Right lobe of liver (tissue), 4 donors: ENCODE results near the gene OPN1LW.

Source experiments
- POLR2A ChIP-seq: fragments of 450-650 bp; IDR thresholded peaks from one replicate; pipeline ENCODE4 v1.6.1; 2017; ENCODE audit warnings: antibody characterized with exemption, mild to moderate bottlenecking
- TF ChIP-seq, protein P1 (sequence below), 4 donors: fragments of 200-600 bp in 3 of 4; fragments of 450-650 bp in 1 of 4; IDR thresholded peaks; one replicate each; pipeline versions ENCODE4 v1.5.1 to v1.8.0; 2016 to 2022; ENCODE audit warnings: antibody characterized with exemption in 4 of 4, mild to moderate bottlenecking in 2 of 4
- donor health status: DM: no; HTN: no; CAD: no.
- donor health status: DM: no; HTN: no; CAD: no.
- donor health status: DM: no; HTN: yes; CAD: no.

DNA sequence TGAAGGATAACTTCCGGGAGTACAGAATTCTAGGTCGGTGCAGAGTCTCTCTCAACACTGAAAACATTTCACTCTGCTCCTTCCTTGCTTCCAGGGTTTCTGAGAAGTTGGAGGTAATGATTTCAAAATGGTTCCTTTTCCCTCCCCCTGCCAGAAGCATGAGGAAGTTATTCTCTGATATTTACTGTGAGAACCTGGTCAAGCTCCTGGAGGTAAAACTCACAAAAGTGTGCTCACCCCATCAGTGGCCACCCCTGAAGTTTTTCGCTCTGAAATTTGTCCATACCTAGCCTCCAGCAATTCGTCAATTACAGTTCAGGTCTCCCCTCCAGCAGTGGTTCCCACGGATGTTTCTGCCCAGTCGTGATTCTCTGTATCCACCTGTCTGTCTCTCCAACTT, 30.3 kb upstream of the OPN1LW start:
- TF ChIP-seq, protein P1, sequence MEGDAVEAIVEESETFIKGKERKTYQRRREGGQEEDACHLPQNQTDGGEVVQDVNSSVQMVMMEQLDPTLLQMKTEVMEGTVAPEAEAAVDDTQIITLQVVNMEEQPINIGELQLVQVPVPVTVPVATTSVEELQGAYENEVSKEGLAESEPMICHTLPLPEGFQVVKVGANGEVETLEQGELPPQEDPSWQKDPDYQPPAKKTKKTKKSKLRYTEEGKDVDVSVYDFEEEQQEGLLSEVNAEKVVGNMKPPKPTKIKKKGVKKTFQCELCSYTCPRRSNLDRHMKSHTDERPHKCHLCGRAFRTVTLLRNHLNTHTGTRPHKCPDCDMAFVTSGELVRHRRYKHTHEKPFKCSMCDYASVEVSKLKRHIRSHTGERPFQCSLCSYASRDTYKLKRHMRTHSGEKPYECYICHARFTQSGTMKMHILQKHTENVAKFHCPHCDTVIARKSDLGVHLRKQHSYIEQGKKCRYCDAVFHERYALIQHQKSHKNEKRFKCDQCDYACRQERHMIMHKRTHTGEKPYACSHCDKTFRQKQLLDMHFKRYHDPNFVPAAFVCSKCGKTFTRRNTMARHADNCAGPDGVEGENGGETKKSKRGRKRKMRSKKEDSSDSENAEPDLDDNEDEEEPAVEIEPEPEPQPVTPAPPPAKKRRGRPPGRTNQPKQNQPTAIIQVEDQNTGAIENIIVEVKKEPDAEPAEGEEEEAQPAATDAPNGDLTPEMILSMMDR (IDR thresholded peaks at IDR 0.05) = no peak
- no peak for TF ChIP-seq POLR2A
